ENCODE measurements around the gene ASB14. TPM values are rescaled to one million over a fixed set of nuclear protein-coding genes. Genes with fewer than 3 reads are reported as not detected.

The ASB14 gene
- total and polyA plus RNA-seq, 4 donors = 0.21 TPM; not detected in 3

DNA sequence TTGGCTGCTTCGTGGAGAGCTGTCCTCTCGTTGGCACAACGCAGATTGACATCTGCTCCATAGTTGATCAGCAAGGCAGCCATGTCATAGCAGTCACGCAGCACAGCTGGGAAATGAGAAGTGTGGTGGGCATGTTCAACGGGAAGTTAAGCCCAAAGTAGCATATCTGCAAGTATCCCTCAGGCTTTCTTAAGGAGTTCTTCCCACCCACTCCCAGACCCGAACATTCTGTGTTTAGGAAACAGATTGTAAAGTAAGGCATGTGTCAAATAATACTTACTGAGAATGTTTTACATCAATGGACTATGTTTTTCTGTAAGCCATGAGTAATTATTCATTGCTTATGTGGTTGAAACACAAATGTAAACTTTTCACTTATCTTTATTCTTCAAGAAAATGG, 9.2 kb downstream of the ASB14 start:
- H3K9me3 ChIP-seq (ENCODE audit: control insufficient read depth in 4 of 4, low read length in 3 of 4) = peaks cover 0 to 3% (median under 1%) of the 10 kb centered on the region in 4 donors
- H3K27ac ChIP-seq (ENCODE audit: low read depth in 1 of 2, low read length in 2 of 2) = no peak overlapping the region
- no peaks in the 10 kb centered on the region for H3K4me1 ChIP-seq (ENCODE audit: control insufficient read depth in 4 of 4, insufficient read depth in 4 of 4, low read length in 3 of 4)
- H3K9ac ChIP-seq (ENCODE audit: low read depth in 1 of 2, low read length in 2 of 2) = no peak overlapping the region
- no peak overlapping the region for H3K4me3 ChIP-seq (ENCODE audit: low read depth in 1 of 3, low read length in 3 of 3)
- WGBS = 75% methylated on average over 6 of the region's 6 CpGs
- H3K27me3 ChIP-seq (ENCODE audit: control insufficient read depth in 4 of 4, insufficient read depth in 4 of 4, low read length in 3 of 4) = peaks cover 0 to 3% (median 0%) of the 10 kb centered on the region in 4 donors
- DNase-seq (ENCODE audit: low spot score) = no peak
- TF ChIP-seq RAD21 (IDR thresholded peaks at IDR 0.05) = no peak
- TF ChIP-seq, protein P1, sequence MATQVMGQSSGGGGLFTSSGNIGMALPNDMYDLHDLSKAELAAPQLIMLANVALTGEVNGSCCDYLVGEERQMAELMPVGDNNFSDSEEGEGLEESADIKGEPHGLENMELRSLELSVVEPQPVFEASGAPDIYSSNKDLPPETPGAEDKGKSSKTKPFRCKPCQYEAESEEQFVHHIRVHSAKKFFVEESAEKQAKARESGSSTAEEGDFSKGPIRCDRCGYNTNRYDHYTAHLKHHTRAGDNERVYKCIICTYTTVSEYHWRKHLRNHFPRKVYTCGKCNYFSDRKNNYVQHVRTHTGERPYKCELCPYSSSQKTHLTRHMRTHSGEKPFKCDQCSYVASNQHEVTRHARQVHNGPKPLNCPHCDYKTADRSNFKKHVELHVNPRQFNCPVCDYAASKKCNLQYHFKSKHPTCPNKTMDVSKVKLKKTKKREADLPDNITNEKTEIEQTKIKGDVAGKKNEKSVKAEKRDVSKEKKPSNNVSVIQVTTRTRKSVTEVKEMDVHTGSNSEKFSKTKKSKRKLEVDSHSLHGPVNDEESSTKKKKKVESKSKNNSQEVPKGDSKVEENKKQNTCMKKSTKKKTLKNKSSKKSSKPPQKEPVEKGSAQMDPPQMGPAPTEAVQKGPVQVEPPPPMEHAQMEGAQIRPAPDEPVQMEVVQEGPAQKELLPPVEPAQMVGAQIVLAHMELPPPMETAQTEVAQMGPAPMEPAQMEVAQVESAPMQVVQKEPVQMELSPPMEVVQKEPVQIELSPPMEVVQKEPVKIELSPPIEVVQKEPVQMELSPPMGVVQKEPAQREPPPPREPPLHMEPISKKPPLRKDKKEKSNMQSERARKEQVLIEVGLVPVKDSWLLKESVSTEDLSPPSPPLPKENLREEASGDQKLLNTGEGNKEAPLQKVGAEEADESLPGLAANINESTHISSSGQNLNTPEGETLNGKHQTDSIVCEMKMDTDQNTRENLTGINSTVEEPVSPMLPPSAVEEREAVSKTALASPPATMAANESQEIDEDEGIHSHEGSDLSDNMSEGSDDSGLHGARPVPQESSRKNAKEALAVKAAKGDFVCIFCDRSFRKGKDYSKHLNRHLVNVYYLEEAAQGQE (IDR thresholded peaks at IDR 0.05) = no peak
- no peak for TF ChIP-seq TAF1 (conservative IDR thresholded peaks at IDR 0.05)
- no peaks in the 10 kb centered on the region for H3K36me3 ChIP-seq (ENCODE audit: control insufficient read depth in 4 of 4, insufficient read depth in 3 of 4, low read depth in 1 of 4, low read length in 3 of 4)

GRCh38 chr3:57281715-57282114, 10.8 kb downstream of the ASB14 start:
- H3K4me1 ChIP-seq (ENCODE audit: control insufficient read depth in 4 of 4, insufficient read depth in 4 of 4, low read length in 3 of 4) = no peaks in the 10 kb centered on the region
- no peak for DNase-seq (ENCODE audit: low spot score)
- no peak overlapping the region for H3K27ac ChIP-seq (ENCODE audit: low read depth in 1 of 2, low read length in 2 of 2)
- no peak overlapping the region for H3K9ac ChIP-seq (ENCODE audit: low read depth in 1 of 2, low read length in 2 of 2)
- H3K9me3 ChIP-seq (ENCODE audit: control insufficient read depth in 4 of 4, low read length in 3 of 4) = peaks cover 0 to 3% (median 0%) of the 10 kb centered on the region in 4 donors
- 63% methylated on average over 1 of the region's 1 CpG for WGBS
- peaks cover 0 to 3% (median 0%) of the 10 kb centered on the region in 4 donors for H3K27me3 ChIP-seq (ENCODE audit: control insufficient read depth in 4 of 4, insufficient read depth in 4 of 4, low read length in 3 of 4)
- TF ChIP-seq HNF4G (IDR thresholded peaks at IDR 0.05) (no peak), NR2F2 (IDR thresholded peaks at IDR 0.05) (no peak), JUND (IDR thresholded peaks at IDR 0.05) (no peak), YY1 (IDR thresholded peaks at IDR 0.05) (no peak), TAF1 (conservative IDR thresholded peaks at IDR 0.05) (no peak), MAX (IDR thresholded peaks at IDR 0.05) (no peak), RXRA (IDR thresholded peaks at IDR 0.05) (no peak), FOXA1 (IDR thresholded peaks at IDR 0.05) (no peak), SP1 (IDR thresholded peaks at IDR 0.05) (no peak)
- TF ChIP-seq, protein P2, sequence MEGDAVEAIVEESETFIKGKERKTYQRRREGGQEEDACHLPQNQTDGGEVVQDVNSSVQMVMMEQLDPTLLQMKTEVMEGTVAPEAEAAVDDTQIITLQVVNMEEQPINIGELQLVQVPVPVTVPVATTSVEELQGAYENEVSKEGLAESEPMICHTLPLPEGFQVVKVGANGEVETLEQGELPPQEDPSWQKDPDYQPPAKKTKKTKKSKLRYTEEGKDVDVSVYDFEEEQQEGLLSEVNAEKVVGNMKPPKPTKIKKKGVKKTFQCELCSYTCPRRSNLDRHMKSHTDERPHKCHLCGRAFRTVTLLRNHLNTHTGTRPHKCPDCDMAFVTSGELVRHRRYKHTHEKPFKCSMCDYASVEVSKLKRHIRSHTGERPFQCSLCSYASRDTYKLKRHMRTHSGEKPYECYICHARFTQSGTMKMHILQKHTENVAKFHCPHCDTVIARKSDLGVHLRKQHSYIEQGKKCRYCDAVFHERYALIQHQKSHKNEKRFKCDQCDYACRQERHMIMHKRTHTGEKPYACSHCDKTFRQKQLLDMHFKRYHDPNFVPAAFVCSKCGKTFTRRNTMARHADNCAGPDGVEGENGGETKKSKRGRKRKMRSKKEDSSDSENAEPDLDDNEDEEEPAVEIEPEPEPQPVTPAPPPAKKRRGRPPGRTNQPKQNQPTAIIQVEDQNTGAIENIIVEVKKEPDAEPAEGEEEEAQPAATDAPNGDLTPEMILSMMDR (IDR thresholded peaks at IDR 0.05; ENCODE audit: low read depth, low read length, missing input control) = no peak
- TF ChIP-seq, protein P3, sequence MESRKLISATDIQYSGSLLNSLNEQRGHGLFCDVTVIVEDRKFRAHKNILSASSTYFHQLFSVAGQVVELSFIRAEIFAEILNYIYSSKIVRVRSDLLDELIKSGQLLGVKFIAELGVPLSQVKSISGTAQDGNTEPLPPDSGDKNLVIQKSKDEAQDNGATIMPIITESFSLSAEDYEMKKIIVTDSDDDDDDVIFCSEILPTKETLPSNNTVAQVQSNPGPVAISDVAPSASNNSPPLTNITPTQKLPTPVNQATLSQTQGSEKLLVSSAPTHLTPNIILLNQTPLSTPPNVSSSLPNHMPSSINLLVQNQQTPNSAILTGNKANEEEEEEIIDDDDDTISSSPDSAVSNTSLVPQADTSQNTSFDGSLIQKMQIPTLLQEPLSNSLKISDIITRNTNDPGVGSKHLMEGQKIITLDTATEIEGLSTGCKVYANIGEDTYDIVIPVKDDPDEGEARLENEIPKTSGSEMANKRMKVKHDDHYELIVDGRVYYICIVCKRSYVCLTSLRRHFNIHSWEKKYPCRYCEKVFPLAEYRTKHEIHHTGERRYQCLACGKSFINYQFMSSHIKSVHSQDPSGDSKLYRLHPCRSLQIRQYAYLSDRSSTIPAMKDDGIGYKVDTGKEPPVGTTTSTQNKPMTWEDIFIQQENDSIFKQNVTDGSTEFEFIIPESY (IDR thresholded peaks at IDR 0.05) = no peak
- TF ChIP-seq, protein P1 (IDR thresholded peaks at IDR 0.05) = no peak
- TF ChIP-seq, protein P4, sequence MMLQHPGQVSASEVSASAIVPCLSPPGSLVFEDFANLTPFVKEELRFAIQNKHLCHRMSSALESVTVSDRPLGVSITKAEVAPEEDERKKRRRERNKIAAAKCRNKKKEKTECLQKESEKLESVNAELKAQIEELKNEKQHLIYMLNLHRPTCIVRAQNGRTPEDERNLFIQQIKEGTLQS (IDR thresholded peaks at IDR 0.05) = no peak
- H3K4me3 ChIP-seq (ENCODE audit: low read depth in 1 of 3, low read length in 3 of 3) = no peak overlapping the region
- no peaks in the 10 kb centered on the region for H3K36me3 ChIP-seq (ENCODE audit: control insufficient read depth in 4 of 4, insufficient read depth in 3 of 4, low read depth in 1 of 4, low read length in 3 of 4)
